Mesothelial cell of epicardium (in vitro differentiated cells): ENCODE results near the gene RPRD1B. TPM values are rescaled to one million over a fixed set of nuclear protein-coding genes. Genes with fewer than 3 reads are reported as not detected.
A peak's percentile ranks its signal among the peaks of the same experiment; 100 is the strongest.

Source experiments
- DNase-seq, 2 experiments: peaks; one replicate each; pipeline ENCODE4 v3.0.0; 2021; ENCODE audit warnings: low spot score in 2 of 2; ENCODE audit not compliant: unreplicated experiment in 2 of 2
- H3K27ac Mint-ChIP-seq: 2 replicates; pipeline ENCODE4 v1.8.0; 2021; ENCODE audit warnings: mixed read lengths
- H3K27me3 Mint-ChIP-seq: 2 replicates; pipeline ENCODE4 v1.8.0; 2021; ENCODE audit warnings: low read depth, mixed read lengths
- H3K36me3 Mint-ChIP-seq: 2 replicates; pipeline ENCODE4 v1.8.0; 2021; ENCODE audit warnings: mixed read lengths
- H3K4me1 Mint-ChIP-seq: 2 replicates; pipeline ENCODE4 v1.8.0; 2021; ENCODE audit warnings: mixed read lengths
- H3K4me3 Mint-ChIP-seq: 2 replicates; pipeline ENCODE4 v1.8.0; 2021; ENCODE audit warnings: mild to moderate bottlenecking, moderate library complexity, mixed read lengths
- H3K9me3 Mint-ChIP-seq: 2 replicates; pipeline ENCODE4 v1.8.0; 2021; ENCODE audit warnings: mixed read lengths
- CTCF ChIP-seq: fragments of 200-600 bp; sonication (generic); IDR thresholded peaks from one replicate; pipeline ENCODE4 v1.5.0; 2021; ENCODE audit warnings: antibody characterized with exemption; ENCODE audit not compliant: unreplicated experiment
- total RNA-seq: library from RNA; stranded (reverse); gene quantifications from 3 replicates; pipeline ENCODE4 v1.2.1, GENCODE V29; 2021

The RPRD1B gene
- total RNA-seq, 1 donor from 2014 or later = 48.4 TPM

DNA sequence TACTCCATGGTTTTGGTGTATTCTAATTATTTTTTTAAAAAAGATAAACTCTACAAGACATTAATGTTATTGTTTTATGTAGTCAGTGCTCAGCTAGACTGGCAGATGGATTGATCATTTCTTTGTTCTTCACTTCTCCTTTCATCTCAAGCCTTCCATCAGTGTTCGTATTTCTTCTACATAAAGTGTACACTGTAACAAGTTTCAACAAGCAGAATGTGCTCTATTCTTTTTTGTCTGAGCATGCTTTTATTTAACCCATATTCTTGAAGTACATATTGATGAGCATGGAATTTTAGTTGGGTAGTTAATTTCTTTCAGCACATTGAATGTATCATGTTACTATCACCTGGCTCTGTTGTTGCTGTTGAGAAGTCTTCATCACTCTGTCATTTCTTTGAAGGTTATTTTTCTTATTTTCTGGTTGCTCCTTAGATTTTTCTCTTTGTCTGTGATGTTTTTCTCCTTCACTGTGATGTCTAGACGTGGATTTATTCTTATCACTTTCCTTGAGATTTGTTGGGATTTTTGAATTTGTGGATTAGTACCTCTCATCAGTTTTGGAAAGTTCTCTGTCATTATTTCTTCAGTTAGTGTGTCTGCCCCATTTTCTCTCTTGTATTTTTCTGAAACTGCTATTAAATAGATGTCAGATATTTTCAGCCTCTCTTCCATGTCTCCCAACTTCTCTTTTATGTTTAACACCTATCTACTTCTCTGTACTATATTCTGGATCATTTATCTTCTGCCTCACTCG is 83.0 kb downstream of the RPRD1B start:
- peaks cover 18% of the 10 kb centered on the region for H3K4me1 Mint-ChIP-seq
- peaks cover 6% of the 10 kb centered on the region for H3K36me3 Mint-ChIP-seq
- TF ChIP-seq CTCF = no peak
- DNase-seq = no peak
- H3K27ac Mint-ChIP-seq = peak overlapping the region; percentile 28
- H3K9me3 Mint-ChIP-seq = peaks cover 16% of the 10 kb centered on the region
- H3K27me3 Mint-ChIP-seq = no peaks in the 10 kb centered on the region
- H3K4me3 Mint-ChIP-seq = no peak overlapping the region

- Mint-ChIP-seq H3K4me3 (no peak overlapping the region), H3K36me3 (peaks cover 6% of the 10 kb centered on the region), H3K4me1 (peaks cover 12% of the 10 kb centered on the region), H3K27me3 (no peaks in the 10 kb centered on the region), H3K27ac (peak overlapping the region; percentile 35), H3K9me3 (peaks cover 16% of the 10 kb centered on the region)
- DNase-seq = no peak
- no peak for TF ChIP-seq CTCF
Measured at GRCh38 chr20:38117205-38117604, 83.7 kb downstream of the RPRD1B start.

GRCh38 chr20:38117635-38118034 is 84.1 kb downstream of the RPRD1B start:
- peak overlapping the region; percentile 35 for H3K27ac Mint-ChIP-seq
- peaks cover 16% of the 10 kb centered on the region for H3K9me3 Mint-ChIP-seq
- no peak overlapping the region for H3K4me3 Mint-ChIP-seq
- DNase-seq = peak in 1 of 2 experiments; percentile 3
- peaks cover 15% of the 10 kb centered on the region for H3K4me1 Mint-ChIP-seq
- no peak for TF ChIP-seq CTCF
- peaks cover 6% of the 10 kb centered on the region for H3K36me3 Mint-ChIP-seq
- H3K27me3 Mint-ChIP-seq = no peaks in the 10 kb centered on the region

DNA sequence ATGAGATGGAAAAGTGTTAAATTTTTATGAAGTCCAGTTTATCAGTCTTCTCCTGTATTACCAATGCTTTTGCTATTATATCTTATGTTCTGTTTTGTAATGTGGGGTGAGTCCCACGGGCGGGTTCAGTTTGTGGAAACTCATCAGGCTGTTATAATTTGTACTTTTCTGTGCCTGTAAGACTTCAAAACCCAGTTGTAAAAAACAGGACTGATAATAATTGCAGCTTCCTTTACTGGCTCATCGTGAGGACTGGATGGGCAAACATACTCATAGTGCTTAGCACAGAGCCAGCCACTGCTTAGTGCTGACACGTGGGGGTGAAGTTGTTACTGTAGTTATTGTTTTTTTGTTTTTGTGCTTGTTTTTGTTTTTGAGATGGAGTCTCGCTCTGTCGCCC is 85.9 kb downstream of the RPRD1B start:
- H3K4me1 Mint-ChIP-seq = peaks cover 19% of the 10 kb centered on the region
- H3K36me3 Mint-ChIP-seq = peaks cover 6% of the 10 kb centered on the region
- no peak for DNase-seq
- no peaks in the 10 kb centered on the region for H3K27me3 Mint-ChIP-seq
- H3K9me3 Mint-ChIP-seq = peaks cover 16% of the 10 kb centered on the region
- TF ChIP-seq CTCF = no peak
- H3K4me3 Mint-ChIP-seq = no peak overlapping the region
- no peak overlapping the region for H3K27ac Mint-ChIP-seq

- TF ChIP-seq CTCF = no peak
- H3K4me1 Mint-ChIP-seq = peaks cover 25% of the 10 kb centered on the region
- DNase-seq = no peak
Measured at GRCh38 chr20:38120625-38120988, 87.1 kb downstream of the RPRD1B start.

DNA sequence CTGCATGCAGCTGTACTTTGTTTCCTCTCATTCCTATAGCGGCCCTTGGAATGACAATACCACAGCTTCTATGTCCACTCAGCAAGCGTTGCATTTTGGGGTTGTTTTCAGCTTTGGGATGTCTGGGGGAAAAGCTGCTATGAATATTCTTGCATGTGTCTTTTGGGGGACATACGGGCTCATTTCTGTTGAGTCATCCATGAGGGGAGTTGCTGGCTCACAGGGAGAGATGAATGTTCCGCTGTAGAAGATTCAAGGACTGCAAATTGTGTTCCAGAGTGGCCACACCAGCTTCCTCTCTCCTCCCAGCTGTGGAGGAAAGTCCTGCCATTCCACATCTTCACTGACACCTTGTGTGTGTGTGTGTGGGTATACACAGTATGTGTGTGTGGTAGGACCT is 88.2 kb downstream of the RPRD1B start:
- no peak for TF ChIP-seq CTCF
- H3K27me3 Mint-ChIP-seq = no peaks in the 10 kb centered on the region
- H3K27ac Mint-ChIP-seq = peak overlapping the region; percentile 15
- peaks cover 5% of the 10 kb centered on the region for H3K36me3 Mint-ChIP-seq
- peaks cover 33% of the 10 kb centered on the region for H3K4me1 Mint-ChIP-seq
- peak in 1 of 2 experiments; percentile 10 for DNase-seq
- H3K9me3 Mint-ChIP-seq = peaks cover 11% of the 10 kb centered on the region
- no peak overlapping the region for H3K4me3 Mint-ChIP-seq

More at GRCh38 chr20:38120625-38120988, 87.1 kb downstream of the RPRD1B start:
- H3K27ac Mint-ChIP-seq = no peak overlapping the region
- H3K9me3 Mint-ChIP-seq = peaks cover 16% of the 10 kb centered on the region
- peaks cover 6% of the 10 kb centered on the region for H3K36me3 Mint-ChIP-seq
- H3K27me3 Mint-ChIP-seq = no peaks in the 10 kb centered on the region
- no peak overlapping the region for H3K4me3 Mint-ChIP-seq
